MM.1S (cell line): ENCODE results near the gene SVOP.

Experiments used
- EZH2phosphoT487 ChIP-seq: fragments of 300-600 bp; sonication (generic); IDR thresholded peaks from 2 replicates; pipeline ENCODE4 v1.6.1; 2018; ENCODE audit warnings: antibody characterized with exemption, low read length
- TF ChIP-seq, protein P1 (sequence below): fragments of 300-600 bp; sonication (generic); IDR thresholded peaks from 2 replicates; pipeline ENCODE4 v1.5.1; 2016; ENCODE audit warnings: antibody characterized with exemption, low read length, mixed read lengths

GRCh38 chr12:108928695-108929094 lies 92.2 kb downstream of the SVOP start:
- TF ChIP-seq, protein P1, sequence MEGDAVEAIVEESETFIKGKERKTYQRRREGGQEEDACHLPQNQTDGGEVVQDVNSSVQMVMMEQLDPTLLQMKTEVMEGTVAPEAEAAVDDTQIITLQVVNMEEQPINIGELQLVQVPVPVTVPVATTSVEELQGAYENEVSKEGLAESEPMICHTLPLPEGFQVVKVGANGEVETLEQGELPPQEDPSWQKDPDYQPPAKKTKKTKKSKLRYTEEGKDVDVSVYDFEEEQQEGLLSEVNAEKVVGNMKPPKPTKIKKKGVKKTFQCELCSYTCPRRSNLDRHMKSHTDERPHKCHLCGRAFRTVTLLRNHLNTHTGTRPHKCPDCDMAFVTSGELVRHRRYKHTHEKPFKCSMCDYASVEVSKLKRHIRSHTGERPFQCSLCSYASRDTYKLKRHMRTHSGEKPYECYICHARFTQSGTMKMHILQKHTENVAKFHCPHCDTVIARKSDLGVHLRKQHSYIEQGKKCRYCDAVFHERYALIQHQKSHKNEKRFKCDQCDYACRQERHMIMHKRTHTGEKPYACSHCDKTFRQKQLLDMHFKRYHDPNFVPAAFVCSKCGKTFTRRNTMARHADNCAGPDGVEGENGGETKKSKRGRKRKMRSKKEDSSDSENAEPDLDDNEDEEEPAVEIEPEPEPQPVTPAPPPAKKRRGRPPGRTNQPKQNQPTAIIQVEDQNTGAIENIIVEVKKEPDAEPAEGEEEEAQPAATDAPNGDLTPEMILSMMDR = no peak
- no peak for TF ChIP-seq EZH2phosphoT487
